HG02642 (cell line): ENCODE data around the gene UBE4B.

Experiments
- ATAC-seq: cut with Tn5 transposase; IDR thresholded peaks from one replicate; pipeline ENCODE4 v1.9.1; 2021; ENCODE audit warnings: mild to moderate bottlenecking; ENCODE audit not compliant: unreplicated experiment, poor library complexity

The UBE4B gene

DNA sequence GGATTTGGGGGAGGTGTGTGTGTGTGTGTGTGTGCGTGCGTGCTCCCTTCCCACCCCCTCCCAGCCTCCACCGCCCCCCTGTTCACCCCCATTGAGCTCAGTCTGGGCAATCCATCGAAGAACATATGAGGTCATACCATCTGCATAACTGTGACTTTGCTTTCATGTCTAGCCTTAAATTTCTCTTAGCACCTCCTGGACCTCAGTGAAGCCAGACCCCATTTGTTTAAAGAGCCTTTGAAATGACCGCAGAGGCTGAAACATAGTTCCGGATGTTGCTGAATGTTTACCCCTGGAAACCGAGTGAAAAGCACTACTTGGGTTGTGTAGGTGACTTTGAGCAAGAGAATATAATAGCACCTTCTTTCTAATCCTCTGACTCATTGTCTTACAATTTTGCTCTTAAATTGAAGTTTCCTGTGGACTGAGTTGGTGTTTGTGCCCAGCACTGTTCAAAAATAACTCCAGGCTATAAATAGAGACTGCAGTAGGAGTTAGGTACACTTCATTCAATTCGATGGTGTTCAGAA lies 75.4 kb downstream of the UBE4B start:
- no peak for ATAC-seq

DNA sequence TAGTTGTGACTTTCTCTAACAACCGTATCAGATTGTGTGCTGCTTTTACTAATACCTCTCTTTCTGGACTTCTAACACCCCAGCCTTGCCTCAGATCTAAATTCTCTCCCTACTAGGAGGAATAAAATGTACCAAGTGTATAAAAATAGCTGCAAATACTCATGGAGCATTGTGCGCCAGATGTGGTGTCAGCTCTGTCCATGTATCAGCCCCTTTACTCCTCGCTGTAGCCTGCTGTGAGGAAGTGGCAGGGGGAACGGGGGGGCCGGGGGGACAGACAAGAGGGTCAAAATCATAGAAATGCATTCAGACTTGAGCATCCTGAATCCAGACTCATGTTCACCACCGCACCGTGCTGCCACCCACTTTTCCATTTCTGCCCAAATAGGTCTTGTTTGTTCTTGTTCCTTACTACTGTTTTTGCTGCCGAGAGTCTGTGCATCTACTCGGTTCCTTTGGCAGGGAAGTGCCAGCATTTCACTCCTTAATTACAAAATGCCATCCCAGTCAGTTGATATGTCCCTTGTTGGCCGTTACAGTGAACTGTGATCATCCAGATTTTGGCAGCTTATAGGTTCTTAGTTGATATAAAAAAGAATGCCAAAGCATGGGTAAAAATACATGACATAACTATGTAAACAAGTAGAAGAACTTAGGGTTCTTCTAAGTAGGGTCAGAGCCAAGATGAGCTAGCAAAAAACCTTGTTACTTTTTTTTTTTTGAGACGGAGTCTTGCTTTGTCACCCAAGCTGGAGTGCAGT lies 76.4 kb downstream of the UBE4B start:
- no peak for ATAC-seq

DNA sequence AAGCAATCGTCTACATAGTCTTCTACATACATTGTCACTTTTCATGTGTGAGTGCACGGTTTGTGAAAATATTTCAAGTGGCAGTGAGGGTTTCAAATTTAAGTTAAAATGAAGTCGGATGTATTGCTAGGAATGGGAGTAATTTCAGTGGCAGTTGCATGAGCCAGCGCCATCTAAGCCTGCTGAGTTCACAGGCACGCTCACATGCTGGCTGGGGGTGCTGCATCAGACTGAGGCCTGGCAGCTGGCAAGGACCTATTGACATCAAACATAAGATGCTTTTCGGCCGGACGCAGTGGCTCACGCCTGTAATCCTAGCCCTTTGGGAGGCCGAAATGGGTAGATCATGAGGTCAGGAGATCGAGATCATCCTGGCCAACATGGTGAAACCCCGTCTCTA lies 80.7 kb downstream of the UBE4B start:
- ATAC-seq = no peak

DNA sequence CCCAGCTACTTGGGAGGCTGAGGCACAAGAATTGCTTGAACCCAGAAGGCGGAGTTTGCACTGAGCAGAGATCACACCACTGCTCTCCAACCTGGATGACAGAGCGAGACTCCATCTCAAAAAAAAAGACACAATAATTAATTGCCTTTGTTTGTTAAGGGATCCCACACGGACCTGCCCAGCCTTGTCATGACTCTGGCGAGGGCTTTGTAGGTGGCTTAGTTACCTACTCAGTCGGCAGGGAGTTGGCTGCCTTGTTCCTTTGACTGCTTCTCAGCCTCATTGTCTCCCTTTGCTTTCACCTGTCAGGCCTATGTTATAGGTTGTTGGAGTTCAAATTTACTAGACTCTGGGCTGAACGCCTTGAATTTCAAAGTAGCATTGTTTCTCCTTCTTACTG lies 82.0 kb downstream of the UBE4B start:
- no peak for ATAC-seq

DNA sequence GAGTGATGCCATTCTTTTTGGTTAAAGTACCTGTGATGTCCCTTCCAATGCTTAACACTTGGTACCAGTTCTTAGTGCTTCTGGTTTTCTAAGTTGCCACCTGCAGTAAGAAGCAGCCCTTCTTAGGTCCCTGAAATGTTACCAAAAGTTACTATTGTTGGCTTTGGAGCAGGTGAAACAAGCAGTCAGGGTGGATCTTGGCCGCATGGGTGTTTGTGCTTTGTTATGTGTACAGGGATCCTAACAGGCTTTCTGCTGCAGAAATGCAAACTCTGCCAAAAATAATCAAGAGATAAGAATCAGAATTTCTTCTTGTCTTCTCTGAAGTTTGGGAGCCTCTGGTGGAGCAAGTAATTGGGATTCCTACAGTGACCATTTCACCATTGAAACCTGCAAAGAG lies 84.4 kb downstream of the UBE4B start:
- ATAC-seq = no peak

DNA sequence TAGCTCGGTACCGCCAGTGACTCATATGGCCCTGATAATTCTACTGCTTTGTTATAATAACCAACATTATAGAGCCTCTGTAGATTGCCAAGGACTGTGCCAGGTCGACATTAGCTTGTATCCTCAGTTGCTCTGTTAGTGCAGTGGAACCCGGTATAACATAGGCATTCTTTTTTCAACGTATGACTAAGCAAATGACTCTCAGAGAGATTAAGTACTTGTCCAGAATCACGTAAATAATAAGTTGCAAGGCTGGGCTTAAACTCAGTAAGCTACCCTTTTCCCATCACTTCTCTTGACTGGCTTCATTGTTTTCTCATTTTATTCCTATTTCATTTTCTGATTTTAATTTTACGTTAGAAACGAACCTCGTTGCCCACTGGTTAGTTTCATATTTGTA lies 85.1 kb downstream of the UBE4B start:
- ATAC-seq = no peak

DNA sequence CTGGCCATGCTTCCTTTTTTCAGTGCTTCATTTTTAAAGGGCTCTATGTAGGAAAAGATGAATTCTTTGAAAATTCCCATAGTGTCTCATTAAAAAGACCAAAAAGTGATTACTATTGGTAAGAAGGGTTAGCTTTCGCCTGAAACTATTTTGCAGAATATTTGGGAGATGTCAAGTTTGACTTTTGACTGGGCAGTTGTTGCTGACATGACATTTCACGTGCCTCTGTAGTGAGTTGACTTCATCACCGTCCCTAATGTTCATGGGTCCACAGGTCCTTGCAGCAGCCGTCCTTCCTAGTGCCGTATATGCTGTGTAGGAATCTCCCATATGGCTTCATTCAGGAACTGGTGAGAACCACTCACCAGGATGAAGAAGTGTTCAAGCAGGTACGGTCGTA lies 88.9 kb downstream of the UBE4B start:
- ATAC-seq = no peak

DNA sequence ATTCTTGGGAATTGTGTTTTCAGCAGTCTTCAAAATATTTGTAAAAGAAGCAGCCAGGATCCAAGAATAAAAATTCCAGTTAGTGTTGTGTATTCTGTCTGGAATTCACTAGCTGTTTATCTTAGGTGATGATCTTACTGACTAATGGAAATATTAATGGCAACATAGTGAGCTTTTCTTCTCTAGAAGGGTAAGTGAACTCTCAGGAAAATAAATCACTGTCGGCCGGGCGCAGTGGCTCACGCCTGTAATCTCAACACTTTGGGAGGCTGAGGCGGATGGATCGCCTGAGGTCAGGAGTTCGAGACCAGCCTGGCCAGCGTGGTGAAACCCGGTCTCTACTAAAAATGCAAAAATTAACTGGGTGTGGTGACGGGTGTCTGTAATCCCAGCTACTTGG lies 90.2 kb downstream of the UBE4B start:
- no peak for ATAC-seq

DNA sequence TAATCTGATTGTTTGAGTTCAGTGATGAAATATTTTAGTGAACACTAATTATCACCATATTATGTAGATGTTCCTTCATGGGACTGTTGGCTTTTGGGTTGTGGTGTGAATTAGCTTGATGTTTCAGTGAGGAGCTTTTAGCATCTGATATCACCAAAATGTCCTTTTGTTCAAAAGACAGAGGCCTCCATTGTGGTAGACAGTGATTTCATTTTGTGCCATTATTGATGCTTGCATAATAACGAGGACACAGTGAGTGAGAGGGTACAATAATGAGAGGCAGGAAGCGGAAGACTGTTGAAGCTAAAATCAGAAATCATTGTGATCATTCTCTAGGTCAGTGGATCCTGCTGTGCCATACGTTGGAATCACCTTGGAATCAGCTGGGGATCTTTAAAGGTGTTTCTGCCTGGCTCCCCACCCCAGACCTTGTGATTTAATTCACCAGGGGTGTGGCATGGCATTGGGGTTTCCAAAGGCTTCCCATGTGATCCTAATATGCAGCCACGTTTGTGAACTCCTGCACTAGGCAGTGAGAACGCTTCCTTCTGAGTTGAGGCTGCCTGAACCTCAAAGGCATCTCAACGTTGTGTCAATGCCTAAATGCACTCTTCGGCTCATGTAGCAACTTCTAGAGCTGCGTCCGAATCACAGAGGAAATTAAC lies 95.5 kb downstream of the UBE4B start:
- ATAC-seq = no peak

DNA sequence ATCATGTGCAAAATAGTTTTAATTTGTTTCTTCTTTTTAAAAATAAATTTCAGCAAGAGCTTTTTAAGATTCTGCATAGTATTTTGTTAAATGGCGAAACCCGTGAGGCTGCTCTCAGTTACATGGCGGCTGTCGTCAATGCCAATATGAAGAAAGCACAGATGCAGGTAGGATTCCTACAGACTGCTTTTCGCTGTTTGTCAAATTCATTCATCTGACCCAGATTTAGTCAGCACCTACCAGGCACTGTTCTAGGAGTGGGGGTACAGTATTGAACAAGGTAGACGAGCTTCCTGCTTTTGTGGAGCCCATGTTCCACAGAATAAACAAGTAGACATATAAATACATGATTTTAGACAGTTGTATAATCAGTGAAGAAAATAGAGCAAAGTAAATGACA lies 99.6 kb downstream of the UBE4B start:
- ATAC-seq = no peak

DNA sequence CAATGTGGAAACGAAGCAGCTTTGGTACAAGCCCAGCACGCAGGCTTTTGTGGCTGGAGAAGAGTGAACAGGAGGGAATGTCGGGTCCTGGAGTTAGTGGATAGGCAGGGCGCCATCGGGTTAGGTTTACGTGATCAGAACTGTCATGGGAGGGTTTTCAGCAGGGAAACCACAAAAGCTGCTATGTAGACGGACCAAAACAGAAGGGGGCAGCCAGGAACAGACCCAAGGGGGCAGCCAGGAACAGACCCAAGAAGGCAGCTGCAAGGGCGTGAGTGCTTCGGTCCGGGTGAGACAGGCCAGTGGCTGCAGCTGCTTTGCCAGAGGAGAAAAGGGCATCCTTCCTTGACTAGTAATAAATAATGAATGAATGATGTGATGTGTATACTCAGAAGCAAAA lies 100.1 kb downstream of the UBE4B start:
- ATAC-seq = no peak

DNA sequence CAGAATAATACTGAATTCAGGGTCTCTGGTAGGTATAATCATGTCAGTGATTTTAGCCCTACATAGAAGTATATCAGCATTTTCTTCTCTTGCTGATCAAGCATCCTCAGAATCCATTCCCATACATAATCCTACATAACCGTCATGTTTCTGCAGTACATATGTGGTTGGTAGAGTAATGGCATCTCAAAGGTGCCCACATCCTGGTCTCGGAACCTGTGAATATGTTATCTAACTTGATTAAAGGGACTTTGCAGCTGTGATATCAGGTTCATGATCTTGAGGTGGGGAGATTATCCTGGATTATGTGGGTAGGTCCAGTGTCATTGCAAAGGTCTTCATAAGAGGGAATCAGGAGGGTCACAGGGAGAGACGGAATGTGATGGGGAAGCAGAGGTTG lies 108.2 kb downstream of the UBE4B start:
- no peak for ATAC-seq

DNA sequence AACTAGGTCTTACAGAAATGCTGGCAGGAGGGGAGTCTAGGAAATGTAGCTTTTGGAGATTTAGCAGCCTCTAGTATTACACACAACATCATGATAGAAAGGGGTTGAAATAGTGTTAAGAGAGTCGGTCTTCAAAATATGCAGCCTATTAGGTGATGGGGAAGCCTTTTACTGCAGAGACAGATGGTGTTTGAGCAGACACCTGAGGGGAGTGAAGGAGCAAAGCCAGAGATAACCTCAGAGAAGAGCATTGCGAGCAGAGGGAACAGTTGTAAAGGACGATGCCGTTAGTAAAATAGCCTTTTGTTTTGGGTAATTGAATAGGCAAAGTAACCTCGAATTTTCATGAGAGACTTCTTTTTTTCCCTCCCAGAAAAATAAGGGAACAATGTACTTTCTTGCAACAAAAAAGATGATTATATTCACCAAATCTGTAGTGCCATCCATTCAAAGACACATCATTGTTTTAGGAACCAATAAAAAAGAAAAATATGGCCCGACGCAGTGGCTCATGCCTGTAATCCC lies 111.3 kb downstream of the UBE4B start:
- no peak for ATAC-seq

DNA sequence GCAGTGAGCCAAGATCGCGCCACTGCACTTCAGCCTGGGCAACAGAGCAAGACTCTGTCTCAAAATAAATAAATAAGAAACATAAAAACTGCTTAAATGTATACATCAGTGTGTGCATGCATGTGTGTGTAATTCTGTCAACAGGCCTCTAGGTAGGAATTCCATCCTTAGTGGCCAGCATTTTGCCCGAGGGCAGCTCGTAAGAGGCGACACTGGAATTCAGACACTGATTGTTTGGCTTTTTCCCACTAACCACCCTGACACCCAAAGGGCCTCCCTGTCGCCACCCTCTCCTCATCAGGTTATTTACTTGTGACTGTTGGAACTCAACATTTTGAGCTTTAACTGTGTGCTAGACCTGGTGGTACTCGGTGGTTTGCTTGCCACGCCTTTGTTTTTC lies 113.6 kb downstream of the UBE4B start:
- no peak for ATAC-seq

DNA sequence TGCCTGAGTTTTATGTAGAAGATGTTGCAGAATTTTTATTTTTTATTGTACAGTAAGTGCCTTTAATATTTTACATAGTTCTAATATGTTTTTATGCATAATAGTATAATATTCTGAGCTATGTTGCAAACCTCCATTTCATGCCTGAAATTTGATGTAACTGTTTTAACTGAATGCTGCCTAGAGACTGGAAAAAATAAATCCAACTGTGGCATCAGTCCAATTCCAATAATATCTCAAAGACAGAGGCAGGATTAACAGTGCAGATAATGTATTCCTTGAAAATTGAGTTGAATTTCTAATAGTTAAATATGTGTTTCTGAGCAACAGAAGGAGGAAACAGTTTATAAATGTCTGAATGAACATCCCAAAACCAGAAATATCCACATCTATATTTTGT lies 116.5 kb downstream of the UBE4B start:
- ATAC-seq = no peak

DNA sequence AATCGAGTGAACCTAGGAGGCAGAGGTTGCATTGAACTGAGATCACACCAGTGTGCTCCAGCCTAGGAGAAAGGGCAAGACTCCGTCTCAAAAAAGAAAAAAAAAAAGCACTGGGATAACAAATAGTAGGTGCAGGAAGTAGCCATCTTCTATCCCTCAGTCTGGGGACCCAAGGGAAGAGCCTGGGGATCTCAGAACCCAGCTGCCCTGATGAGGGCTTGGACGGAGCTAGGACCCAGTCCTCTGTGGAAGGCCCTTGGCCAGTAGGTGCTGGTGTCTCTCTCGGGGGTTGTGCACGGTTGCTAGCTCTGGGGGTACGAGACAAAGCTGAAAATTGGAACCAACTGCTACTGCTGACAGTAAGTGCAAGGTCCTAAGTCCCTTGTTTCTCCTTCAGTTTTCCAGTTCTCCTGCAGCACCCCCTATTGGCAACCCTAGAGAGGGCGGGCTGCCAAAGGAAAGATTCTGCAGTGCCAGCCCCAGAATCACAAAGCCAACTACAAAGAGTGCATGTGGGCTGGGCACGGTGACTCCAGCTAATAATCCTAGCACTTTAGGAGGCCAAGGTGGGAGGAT lies 120.0 kb downstream of the UBE4B start:
- no peak for ATAC-seq

DNA sequence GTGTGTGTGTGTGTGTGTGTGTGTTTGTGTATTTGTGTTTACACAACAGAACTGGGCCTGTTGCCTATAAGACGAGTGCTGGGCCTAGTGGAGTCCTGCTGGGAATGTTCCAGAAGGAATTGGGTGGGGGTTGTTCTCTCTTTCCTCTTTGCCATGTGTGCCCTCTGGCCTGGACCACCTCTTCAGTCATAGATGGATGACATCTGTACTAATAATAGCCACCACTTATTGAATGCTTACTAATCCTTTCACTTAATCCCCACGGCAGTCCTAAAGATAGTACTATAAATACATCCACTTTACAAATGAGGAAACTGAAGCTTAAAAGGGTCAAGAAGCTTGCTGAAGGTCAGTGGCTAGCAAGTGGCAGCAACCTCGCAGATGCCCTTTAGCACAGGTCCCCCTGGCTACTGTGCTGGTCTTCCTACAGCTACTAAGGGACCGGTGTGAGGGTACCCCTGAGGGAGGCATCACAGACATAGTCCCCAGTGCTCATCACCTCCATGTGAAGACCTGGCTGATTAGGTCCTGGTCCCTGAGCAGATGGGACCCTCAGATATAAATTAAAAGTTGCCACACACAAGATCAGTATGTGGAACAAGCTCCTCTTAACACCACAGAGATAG lies 122.4 kb downstream of the UBE4B start:
- no peak for ATAC-seq

DNA sequence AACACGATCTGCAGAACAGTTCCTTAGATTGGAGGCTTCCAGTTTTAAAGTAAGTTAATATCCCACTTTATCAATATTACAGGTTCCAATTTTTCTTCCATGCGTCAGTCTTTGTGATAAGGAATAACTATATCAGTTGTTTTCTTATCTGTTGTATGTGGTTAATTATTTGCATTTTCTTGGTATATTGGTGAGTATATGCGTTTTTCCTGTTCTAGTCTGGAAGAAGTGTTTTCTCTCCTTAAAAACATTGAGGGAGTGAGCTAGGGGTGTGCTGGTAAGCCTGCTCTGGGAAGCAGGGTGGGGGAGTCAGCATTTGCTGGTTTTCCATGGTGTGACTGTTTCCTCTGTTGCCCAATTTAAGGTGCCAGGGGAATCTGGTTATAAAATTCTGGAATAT lies 127.4 kb downstream of the UBE4B start:
- no peak for ATAC-seq

DNA sequence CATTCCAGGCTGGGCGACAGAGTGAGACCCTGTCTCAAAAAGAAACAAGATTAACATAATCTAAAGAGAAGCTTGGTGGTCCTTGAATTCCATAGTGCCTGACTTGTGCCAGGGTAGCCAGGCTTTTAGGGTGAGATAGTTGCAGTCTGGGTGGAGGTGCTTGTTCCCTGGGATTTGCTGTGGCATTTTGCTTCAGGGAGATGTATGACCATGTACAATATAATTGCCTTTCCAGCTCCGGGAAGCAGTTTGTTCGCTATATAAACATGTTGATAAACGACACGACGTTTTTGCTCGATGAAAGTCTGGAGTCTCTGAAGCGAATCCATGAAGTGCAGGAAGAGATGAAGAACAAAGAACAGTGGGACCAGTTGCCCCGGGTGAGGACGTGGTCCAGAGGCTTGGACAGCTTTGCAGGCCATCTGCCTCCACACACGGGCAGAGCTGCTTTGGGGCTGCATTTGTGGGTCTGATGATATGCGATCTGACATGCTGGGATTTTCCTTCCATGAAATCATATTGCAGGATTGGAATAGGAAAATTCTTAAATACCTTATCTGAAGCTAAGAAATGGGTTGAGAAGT lies 128.2 kb downstream of the UBE4B start:
- no peak for ATAC-seq

DNA sequence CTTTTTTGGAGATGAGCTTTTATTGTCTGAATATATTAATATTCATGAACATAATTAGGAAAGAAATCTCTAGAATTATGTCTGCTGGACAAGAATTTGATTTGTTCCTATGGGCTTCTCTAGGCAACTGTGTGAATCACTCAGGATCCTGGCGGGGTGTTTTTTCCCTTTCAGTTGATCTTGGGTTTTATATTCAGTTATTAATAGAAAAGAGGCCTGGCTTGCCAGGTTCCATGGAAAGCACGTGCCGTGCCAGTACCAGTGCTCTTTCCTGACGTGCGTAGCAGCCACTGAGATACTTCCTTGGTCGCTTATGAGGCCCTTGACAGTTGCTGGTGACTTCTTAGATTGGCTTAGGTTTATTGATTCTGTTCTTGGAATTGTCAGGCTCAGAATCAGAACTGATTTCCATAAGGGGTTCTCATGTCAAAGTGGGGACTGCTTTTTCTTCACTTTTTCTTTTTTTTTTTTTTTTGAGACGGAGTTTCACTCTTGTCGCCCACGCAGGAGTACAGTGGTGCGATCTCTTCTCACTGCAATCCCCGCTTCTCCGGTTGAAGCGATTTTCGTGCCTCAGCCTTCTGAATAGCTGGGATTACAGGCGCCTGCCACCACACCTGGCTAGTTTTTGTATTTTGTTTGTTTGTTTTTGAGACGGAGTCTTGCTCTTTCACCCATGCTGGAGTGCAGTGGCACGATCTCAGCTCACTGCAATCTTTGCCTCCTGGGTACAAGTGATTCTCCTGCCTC lies 129.0 kb downstream of the UBE4B start:
- no peak for ATAC-seq
